GM23338 (cell line): ENCODE data around the gene ELAVL2. TPM values are rescaled to one million over a fixed set of nuclear protein-coding genes. Genes with fewer than 3 reads are reported as not detected.

ENCODE experiments used
- EZH2 ChIP-seq: fragments of 200-600 bp; sonication (generic); IDR thresholded peaks from one replicate; pipeline ENCODE4 v1.8.0; 2017; ENCODE audit warnings: antibody characterized with exemption, mild to moderate bottlenecking, low read depth; ENCODE audit not compliant: unreplicated experiment
- STAT1 ChIP-seq: IDR thresholded peaks from one replicate; pipeline ENCODE4 v1.6.1; 2016; ENCODE audit warnings: antibody characterized with exemption; ENCODE audit not compliant: unreplicated experiment
- ZNF114 ChIP-seq: fragments of 250-450 bp; sonication (Bioruptor Pico); IDR thresholded peaks from 2 replicates; pipeline ENCODE4 v1.5.0; 2020; ENCODE audit warnings: mild to moderate bottlenecking, moderate library complexity
- polyA plus RNA-seq: library from polyadenylated mRNA; unstranded; fragments of >200 nt; fragmentation: Nextera tagmentation; extraction: Ambion mirVana; gene quantifications from 2 replicates; pipeline ENCODE4 v1.2.1, GENCODE V29; 2016
- total RNA-seq: library from RNA; depleted of rRNA; stranded (reverse); fragments of >200 nt; shearing (Covaris generic); gene quantifications from 2 replicates; pipeline ENCODE4 v1.2.3, GENCODE V29; 2014
- TF ChIP-seq, protein P1 (sequence below): fragments of 250-450 bp; sonication (Bioruptor Pico); IDR thresholded peaks from 2 replicates; pipeline ENCODE4 v1.5.0; 2020; ENCODE audit warnings: mild to moderate bottlenecking, moderate library complexity
- TF ChIP-seq, protein P2 (sequence below): IDR thresholded peaks from one replicate; pipeline ENCODE4 v1.6.1; 2018; ENCODE audit warnings: antibody characterized with exemption; ENCODE audit not compliant: unreplicated experiment
- TF ChIP-seq, protein P3 (sequence below), 2 experiments: fragments of 200-600 bp in 1 of 2; sonication (generic) in 1 of 2; conservative IDR thresholded peaks; 2 replicates each; pipeline versions ENCODE4 v1.5.1 to v1.6.1; 2016 to 2017; ENCODE audit warnings: antibody characterized with exemption in 2 of 2, low read depth in 2 of 2, mild to moderate bottlenecking in 2 of 2, moderate library complexity in 1 of 2
- TF ChIP-seq, protein P4 (sequence below): IDR thresholded peaks from 2 replicates; pipeline ENCODE4 v1.6.1; 2016; ENCODE audit warnings: antibody characterized with exemption

Gene ELAVL2
- total and polyA plus RNA-seq, 2 experiments from 2014 or later = 18.6 to 42.4 TPM

DNA sequence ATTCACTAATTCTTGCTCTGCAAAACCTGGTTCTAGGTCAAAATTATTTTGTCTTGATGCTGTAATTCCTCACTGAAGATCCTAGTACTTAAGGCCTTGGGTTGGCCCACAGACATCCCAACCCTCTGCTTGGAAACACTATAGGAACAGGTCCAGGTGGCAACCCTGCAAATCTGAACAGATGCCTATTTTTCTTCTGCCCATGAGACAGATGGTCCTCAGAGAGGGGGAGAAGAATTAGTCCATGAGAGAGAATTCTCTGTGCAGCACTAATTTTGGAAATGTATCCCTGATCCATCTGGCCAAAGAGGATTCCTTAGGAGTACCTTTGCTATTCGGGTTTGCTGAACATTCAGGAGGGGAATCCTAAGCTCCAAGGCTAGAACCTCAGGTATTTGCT, 156.3 kb downstream of the ELAVL2 start (continued):
- TF ChIP-seq, protein P1, sequence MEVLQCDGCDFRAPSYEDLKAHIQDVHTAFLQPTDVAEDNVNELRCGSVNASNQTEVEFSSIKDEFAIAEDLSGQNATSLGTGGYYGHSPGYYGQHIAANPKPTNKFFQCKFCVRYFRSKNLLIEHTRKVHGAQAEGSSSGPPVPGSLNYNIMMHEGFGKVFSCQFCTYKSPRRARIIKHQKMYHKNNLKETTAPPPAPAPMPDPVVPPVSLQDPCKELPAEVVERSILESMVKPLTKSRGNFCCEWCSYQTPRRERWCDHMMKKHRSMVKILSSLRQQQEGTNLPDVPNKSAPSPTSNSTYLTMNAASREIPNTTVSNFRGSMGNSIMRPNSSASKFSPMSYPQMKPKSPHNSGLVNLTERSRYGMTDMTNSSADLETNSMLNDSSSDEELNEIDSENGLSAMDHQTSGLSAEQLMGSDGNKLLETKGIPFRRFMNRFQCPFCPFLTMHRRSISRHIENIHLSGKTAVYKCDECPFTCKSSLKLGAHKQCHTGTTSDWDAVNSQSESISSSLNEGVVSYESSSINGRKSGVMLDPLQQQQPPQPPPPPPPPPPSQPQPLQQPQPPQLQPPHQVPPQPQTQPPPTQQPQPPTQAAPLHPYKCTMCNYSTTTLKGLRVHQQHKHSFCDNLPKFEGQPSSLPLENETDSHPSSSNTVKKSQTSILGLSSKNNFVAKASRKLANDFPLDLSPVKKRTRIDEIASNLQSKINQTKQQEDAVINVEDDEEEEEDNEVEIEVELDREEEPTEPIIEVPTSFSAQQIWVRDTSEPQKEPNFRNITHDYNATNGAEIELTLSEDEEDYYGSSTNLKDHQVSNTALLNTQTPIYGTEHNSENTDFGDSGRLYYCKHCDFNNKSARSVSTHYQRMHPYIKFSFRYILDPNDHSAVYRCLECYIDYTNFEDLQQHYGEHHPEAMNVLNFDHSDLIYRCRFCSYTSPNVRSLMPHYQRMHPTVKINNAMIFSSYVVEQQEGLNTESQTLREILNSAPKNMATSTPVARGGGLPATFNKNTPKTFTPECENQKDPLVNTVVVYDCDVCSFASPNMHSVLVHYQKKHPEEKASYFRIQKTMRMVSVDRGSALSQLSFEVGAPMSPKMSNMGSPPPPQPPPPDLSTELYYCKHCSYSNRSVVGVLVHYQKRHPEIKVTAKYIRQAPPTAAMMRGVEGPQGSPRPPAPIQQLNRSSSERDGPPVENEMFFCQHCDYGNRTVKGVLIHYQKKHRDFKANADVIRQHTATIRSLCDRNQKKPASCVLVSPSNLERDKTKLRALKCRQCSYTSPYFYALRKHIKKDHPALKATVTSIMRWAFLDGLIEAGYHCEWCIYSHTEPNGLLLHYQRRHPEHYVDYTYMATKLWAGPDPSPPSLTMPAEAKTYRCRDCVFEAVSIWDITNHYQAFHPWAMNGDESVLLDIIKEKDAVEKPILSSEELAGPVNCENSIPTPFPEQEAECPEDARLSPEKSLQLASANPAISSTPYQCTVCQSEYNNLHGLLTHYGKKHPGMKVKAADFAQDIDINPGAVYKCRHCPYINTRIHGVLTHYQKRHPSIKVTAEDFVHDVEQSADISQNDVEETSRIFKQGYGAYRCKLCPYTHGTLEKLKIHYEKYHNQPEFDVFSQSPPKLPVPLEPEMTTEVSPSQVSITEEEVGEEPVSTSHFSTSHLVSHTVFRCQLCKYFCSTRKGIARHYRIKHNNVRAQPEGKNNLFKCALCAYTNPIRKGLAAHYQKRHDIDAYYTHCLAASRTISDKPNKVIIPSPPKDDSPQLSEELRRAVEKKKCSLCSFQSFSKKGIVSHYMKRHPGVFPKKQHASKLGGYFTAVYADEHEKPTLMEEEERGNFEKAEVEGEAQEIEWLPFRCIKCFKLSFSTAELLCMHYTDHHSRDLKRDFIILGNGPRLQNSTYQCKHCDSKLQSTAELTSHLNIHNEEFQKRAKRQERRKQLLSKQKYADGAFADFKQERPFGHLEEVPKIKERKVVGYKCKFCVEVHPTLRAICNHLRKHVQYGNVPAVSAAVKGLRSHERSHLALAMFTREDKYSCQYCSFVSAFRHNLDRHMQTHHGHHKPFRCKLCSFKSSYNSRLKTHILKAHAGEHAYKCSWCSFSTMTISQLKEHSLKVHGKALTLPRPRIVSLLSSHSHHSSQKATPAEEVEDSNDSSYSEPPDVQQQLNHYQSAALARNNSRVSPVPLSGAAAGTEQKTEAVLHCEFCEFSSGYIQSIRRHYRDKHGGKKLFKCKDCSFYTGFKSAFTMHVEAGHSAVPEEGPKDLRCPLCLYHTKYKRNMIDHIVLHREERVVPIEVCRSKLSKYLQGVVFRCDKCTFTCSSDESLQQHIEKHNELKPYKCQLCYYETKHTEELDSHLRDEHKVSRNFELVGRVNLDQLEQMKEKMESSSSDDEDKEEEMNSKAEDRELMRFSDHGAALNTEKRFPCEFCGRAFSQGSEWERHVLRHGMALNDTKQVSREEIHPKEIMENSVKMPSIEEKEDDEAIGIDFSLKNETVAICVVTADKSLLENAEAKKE (CRISPR knock-in tag) = no peak
- TF ChIP-seq, protein P2, sequence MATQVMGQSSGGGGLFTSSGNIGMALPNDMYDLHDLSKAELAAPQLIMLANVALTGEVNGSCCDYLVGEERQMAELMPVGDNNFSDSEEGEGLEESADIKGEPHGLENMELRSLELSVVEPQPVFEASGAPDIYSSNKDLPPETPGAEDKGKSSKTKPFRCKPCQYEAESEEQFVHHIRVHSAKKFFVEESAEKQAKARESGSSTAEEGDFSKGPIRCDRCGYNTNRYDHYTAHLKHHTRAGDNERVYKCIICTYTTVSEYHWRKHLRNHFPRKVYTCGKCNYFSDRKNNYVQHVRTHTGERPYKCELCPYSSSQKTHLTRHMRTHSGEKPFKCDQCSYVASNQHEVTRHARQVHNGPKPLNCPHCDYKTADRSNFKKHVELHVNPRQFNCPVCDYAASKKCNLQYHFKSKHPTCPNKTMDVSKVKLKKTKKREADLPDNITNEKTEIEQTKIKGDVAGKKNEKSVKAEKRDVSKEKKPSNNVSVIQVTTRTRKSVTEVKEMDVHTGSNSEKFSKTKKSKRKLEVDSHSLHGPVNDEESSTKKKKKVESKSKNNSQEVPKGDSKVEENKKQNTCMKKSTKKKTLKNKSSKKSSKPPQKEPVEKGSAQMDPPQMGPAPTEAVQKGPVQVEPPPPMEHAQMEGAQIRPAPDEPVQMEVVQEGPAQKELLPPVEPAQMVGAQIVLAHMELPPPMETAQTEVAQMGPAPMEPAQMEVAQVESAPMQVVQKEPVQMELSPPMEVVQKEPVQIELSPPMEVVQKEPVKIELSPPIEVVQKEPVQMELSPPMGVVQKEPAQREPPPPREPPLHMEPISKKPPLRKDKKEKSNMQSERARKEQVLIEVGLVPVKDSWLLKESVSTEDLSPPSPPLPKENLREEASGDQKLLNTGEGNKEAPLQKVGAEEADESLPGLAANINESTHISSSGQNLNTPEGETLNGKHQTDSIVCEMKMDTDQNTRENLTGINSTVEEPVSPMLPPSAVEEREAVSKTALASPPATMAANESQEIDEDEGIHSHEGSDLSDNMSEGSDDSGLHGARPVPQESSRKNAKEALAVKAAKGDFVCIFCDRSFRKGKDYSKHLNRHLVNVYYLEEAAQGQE = no peak
- TF ChIP-seq, protein P3, sequence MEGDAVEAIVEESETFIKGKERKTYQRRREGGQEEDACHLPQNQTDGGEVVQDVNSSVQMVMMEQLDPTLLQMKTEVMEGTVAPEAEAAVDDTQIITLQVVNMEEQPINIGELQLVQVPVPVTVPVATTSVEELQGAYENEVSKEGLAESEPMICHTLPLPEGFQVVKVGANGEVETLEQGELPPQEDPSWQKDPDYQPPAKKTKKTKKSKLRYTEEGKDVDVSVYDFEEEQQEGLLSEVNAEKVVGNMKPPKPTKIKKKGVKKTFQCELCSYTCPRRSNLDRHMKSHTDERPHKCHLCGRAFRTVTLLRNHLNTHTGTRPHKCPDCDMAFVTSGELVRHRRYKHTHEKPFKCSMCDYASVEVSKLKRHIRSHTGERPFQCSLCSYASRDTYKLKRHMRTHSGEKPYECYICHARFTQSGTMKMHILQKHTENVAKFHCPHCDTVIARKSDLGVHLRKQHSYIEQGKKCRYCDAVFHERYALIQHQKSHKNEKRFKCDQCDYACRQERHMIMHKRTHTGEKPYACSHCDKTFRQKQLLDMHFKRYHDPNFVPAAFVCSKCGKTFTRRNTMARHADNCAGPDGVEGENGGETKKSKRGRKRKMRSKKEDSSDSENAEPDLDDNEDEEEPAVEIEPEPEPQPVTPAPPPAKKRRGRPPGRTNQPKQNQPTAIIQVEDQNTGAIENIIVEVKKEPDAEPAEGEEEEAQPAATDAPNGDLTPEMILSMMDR (conservative IDR thresholded peaks at IDR 0.05; ENCODE audit: low read depth in 2 of 2) = no peak
- no peak for TF ChIP-seq STAT1
- no peak for TF ChIP-seq ZNF114 (CRISPR knock-in tag)
- TF ChIP-seq, protein P4, sequence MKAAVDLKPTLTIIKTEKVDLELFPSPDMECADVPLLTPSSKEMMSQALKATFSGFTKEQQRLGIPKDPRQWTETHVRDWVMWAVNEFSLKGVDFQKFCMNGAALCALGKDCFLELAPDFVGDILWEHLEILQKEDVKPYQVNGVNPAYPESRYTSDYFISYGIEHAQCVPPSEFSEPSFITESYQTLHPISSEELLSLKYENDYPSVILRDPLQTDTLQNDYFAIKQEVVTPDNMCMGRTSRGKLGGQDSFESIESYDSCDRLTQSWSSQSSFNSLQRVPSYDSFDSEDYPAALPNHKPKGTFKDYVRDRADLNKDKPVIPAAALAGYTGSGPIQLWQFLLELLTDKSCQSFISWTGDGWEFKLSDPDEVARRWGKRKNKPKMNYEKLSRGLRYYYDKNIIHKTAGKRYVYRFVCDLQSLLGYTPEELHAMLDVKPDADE = no peak
- TF ChIP-seq EZH2 = no peak
